ENCODE data around the gene NT5M. TPM values are rescaled to one million over a fixed set of nuclear protein-coding genes. Genes with fewer than 3 reads are reported as not detected.

The NT5M gene
- polyA plus RNA-seq, 2 of the 4 experiments (the other 2 are of a cell fraction): 5.3 to 5.9 TPM

DNA sequence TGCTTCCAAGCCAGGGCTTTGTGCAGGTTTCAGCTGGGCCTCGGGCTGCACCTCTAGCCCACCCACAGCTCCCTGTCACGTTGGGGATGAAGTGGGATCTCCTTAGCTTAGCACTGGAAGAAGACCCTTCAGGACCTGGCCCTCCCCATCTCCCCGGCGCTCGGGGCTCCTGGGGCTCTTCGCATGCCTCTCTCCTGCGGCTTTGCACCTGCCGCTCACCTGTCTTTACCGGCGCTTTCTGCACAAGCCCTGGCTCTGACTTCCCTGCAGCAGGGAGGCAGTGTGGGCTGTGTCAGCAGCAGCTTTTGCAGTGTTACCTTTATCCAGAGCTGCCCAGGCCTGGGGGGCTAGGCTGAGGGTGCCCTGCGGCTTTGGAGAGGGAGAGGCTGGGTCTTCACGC lies 52.3 kb downstream of the NT5M start:
- TF ChIP-seq CBX2 (IDR thresholded peaks at IDR 0.05; ENCODE audit: borderline replicate concordance, low read depth) (no peak), RNF2 (IDR thresholded peaks at IDR 0.05; ENCODE audit: borderline replicate concordance, low read depth) (no peak), CBX8 (IDR thresholded peaks at IDR 0.05) (no peak), SMC3 (IDR thresholded peaks at IDR 0.05) (no peak), ZFP36 (IDR thresholded peaks at IDR 0.05; ENCODE audit: borderline replicate concordance, partially characterized antibody) (no peak), ESRRA (IDR thresholded peaks at IDR 0.05; ENCODE audit: borderline replicate concordance, low read length) (no peak), CHD2 (IDR thresholded peaks at IDR 0.05; ENCODE audit: low read length, partially characterized antibody) (no peak), MYC (IDR thresholded peaks at IDR 0.05; ENCODE audit: borderline replicate concordance, low read length) (no peak), ZNF302 (CRISPR knock-in tag; IDR thresholded peaks at IDR 0.05) (no peak)
- TF ChIP-seq, protein P1, sequence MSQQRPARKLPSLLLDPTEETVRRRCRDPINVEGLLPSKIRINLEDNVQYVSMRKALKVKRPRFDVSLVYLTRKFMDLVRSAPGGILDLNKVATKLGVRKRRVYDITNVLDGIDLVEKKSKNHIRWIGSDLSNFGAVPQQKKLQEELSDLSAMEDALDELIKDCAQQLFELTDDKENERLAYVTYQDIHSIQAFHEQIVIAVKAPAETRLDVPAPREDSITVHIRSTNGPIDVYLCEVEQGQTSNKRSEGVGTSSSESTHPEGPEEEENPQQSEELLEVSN (IDR thresholded peaks at IDR 0.05; ENCODE audit: borderline replicate concordance, low read depth): no peak
- TF ChIP-seq, protein P2, sequence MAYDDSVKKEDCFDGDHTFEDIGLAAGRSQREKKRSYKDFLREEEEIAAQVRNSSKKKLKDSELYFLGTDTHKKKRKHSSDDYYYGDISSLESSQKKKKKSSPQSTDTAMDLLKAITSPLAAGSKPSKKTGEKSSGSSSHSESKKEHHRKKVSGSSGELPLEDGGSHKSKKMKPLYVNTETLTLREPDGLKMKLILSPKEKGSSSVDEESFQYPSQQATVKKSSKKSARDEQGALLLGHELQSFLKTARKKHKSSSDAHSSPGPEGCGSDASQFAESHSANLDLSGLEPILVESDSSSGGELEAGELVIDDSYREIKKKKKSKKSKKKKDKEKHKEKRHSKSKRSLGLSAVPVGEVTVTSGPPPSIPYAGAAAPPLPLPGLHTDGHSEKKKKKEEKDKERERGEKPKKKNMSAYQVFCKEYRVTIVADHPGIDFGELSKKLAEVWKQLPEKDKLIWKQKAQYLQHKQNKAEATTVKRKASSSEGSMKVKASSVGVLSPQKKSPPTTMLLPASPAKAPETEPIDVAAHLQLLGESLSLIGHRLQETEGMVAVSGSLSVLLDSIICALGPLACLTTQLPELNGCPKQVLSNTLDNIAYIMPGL (CRISPR knock-in tag; IDR thresholded peaks at IDR 0.05; ENCODE audit: borderline replicate concordance): no peak
- TF ChIP-seq, protein P3, sequence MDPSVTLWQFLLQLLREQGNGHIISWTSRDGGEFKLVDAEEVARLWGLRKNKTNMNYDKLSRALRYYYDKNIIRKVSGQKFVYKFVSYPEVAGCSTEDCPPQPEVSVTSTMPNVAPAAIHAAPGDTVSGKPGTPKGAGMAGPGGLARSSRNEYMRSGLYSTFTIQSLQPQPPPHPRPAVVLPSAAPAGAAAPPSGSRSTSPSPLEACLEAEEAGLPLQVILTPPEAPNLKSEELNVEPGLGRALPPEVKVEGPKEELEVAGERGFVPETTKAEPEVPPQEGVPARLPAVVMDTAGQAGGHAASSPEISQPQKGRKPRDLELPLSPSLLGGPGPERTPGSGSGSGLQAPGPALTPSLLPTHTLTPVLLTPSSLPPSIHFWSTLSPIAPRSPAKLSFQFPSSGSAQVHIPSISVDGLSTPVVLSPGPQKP (IDR thresholded peaks at IDR 0.05; ENCODE audit: low read depth, low read length): no peak
- POLR2A ChIA-PET: interaction anchor here (2.3 kb wide), 1 partner anchor 141 kb away, joined by 16 read pairs; the partner anchor contains the start of gene RASD1
- Histone ChIP-seq H3K27ac (peak overlapping the region in 1 of 2 experiments; percentile 52; a peak in 1 of 6 replicates), H3K4me2 (peak overlapping the region; percentile 26; the same call in 1 of the 3 replicates), H3K4me1 (no peaks in the 10 kb centered on the region), H3K4me3 (no peak overlapping the region), H3K9me3 (peaks cover 18% of the 10 kb centered on the region)
- WGBS (ENCODE audit: missing lambda C conversion rate): 67% methylated on average over 12 of the region's 12 CpGs
- no peak for ATAC-seq
- no peak for DNase-seq (ENCODE audit: low read depth in 1 of 2, low spot score in 1 of 2)
- no peak for FAIRE-seq
- CTCF ChIA-PET: interaction anchor here (0.5 to 18.2 kb wide), 84 partner anchors 10 to 1083 kb away, joined by 3 to 365 read pairs (median 5); partner anchors contain the start of genes PEMT and RASD1

DNA sequence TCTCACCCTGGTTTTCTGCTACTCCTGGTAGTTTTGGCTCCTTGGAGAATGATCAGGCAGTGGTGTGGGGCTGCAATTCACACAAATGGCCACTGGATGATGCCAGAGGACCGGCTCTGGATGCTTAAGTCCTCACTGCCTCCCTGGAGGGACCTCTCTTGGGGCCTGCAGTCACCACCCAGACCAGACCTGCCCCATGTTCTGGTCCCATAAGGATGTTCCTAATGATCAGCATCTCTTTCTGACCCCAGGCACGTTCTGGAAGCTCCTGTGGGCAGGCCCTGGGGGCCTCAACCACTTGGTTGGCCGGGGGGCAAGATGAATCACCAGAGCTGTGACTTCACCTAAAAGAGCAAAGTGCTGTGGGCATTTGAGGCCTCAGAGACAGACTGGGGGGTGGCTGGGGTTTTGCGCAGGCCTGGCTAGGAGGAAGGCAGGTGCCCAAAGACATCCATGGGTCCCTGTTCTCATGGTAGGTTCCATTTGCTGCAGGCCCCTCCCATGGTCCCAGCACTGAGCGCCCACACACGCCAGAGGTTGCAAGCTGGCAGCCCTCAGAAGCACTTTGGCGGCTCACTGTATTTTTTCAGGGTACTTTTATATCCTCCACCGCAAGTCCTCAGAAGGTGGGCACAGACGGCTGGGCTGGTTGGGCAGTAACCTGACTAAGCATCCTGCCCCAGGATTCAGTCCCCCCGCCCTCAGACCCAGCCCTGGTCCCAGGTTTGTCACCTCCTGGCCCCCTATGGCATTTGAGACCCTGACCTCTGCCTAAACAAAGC lies 53.2 kb downstream of the NT5M start:
- TF ChIP-seq SMC3 (IDR thresholded peaks at IDR 0.05) (peak; percentile 99), RAD21 (conservative IDR thresholded peaks at IDR 0.05 in 1 of 2, IDR thresholded peaks at IDR 0.05 in 1 of 2) (peak; percentile 100)
- TF ChIP-seq, protein P4, sequence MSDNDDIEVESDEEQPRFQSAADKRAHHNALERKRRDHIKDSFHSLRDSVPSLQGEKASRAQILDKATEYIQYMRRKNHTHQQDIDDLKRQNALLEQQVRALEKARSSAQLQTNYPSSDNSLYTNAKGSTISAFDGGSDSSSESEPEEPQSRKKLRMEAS (IDR thresholded peaks at IDR 0.05): no peak
- TF ChIP-seq, protein P5, sequence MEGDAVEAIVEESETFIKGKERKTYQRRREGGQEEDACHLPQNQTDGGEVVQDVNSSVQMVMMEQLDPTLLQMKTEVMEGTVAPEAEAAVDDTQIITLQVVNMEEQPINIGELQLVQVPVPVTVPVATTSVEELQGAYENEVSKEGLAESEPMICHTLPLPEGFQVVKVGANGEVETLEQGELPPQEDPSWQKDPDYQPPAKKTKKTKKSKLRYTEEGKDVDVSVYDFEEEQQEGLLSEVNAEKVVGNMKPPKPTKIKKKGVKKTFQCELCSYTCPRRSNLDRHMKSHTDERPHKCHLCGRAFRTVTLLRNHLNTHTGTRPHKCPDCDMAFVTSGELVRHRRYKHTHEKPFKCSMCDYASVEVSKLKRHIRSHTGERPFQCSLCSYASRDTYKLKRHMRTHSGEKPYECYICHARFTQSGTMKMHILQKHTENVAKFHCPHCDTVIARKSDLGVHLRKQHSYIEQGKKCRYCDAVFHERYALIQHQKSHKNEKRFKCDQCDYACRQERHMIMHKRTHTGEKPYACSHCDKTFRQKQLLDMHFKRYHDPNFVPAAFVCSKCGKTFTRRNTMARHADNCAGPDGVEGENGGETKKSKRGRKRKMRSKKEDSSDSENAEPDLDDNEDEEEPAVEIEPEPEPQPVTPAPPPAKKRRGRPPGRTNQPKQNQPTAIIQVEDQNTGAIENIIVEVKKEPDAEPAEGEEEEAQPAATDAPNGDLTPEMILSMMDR (IDR thresholded peaks at IDR 0.05): peak; percentile 100
- CTCF ChIA-PET: interaction anchor here (0.5 to 18.2 kb wide), 69 partner anchors 9 to 390 kb away, joined by 3 to 365 read pairs (median 5); partner anchors contain the start of genes PEMT and RASD1
- Histone ChIP-seq H3K27ac (peak overlapping the region; percentile 55 to 63), H3K4me1 (no peaks in the 10 kb centered on the region), H3K4me3 (no peak overlapping the region), H3K9me3 (peaks cover 23% of the 10 kb centered on the region), H3K4me2 (no peak overlapping the region)
- POLR2A ChIA-PET: interaction anchor here (2.3 kb wide), 1 partner anchor 140 kb away, joined by 16 read pairs; the partner anchor contains the start of gene RASD1
- whole genome bisulfite sequencing (ENCODE audit: missing lambda C conversion rate): 71% methylated on average over 9 of the region's 10 CpGs
- DNase-seq (ENCODE audit: low read depth in 1 of 2, low spot score in 1 of 2) (peak; percentile 91 to 96), ATAC-seq (peak; percentile 86 to 91), FAIRE-seq (peak; percentile 90)
